GM18867 (cell line): ENCODE data around the gene CCDC85A.

Source experiments
- ATAC-seq: cut with Tn5 transposase; IDR thresholded peaks from one replicate; pipeline ENCODE4 v1.9.1; 2021; ENCODE audit warnings: mild to moderate bottlenecking, moderate library complexity; ENCODE audit not compliant: unreplicated experiment

The CCDC85A gene

DNA sequence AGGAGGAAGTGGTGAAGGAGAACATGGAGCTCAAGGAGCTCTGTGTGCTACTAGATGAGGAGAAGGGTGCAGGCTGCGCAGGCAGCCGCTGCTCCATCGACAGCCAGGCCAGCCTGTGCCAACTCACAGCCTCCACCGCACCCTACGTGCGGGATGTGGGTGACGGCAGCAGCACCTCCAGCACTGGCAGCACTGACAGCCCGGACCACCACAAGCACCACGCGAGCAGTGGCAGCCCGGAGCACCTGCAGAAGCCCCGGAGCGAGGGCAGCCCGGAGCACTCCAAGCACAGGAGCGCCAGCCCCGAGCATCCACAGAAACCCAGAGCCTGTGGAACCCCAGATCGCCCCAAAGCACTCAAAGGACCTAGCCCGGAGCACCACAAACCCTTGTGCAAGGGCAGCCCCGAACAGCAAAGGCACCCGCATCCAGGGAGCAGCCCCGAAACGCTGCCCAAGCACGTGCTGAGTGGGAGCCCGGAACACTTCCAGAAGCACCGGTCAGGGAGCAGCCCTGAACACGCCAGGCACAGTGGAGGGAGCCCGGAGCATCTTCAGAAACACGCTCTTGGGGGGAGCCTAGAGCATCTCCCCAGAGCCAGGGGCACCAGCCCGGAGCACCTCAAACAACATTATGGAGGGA is 9.0 kb downstream of the CCDC85A start:
- ATAC-seq, result no peak

DNA sequence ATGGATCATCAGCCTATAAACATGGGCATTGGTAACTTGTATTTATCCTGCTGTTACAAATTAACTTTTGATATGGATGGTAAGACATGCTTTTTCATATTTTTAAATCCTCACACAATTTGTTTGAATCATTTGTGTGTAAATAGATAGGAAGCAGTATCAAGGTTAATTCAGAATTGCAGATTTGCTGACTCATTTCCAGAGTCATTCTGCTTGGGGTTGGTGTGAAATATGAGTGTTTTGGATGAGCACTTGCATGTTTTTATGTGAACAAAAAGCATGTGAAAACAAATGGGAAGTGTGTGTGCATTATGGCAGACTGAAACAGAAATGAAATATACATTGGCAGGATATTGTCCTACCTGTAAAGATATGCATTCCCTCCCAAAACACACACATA is 11.8 kb downstream of the CCDC85A start:
- no peak for ATAC-seq

DNA sequence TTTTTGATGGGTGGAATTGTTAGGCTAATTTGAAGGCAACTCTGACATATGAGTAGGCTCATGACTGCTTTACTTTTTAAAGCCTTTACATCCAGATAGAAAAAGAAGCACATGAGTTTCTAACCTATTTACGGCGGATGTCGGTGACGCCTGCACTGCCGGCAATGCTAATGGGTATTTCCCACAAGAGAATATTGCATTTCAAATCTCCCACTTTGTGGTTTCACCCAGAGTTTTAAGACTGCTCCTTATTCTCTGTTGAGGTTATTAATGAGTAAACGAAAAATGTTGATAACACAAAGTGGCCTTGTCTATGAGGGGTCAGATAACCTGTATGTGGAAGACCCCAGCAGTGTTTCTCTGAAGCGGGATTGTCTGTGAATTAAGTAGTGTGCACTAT is 14.0 kb downstream of the CCDC85A start:
- ATAC-seq, result no peak

DNA sequence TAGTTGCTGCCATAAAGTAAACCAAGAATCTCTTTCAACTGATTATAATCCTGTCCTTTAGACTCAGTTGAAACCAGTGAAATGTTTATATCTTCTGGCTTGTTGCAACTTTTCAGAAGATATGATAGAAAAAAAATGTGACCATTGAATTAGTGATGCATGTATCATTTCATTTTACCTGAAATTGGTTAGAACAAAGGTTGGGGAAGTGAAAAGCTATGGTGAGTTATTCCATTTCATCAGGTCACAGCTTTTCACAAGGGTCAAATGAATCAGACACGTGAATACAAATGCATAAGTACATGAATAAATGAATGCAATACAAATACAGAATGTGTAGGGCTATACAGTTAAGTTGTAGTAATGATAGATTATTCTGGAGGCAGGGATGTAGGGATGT is 15.1 kb downstream of the CCDC85A start:
- ATAC-seq, result no peak

DNA sequence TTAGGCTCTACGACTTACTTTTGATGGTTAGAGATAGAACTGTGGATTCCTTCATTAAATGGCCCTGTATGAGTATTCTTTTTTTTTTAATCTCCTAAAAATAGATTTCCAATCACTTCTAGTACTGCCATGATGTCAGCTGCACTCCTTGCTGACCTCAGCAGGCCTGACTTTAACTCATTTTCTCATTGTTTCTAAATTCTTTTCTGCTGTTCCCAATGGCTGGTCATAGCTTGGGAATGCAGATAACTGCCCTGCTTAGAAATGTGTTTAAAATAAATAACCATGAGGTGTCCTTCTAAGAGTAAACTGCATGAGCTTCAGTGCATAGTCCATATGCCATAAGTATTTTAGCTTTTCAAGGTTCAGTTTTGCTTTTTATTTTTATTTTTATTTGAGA is 15.7 kb downstream of the CCDC85A start:
- ATAC-seq, result no peak

DNA sequence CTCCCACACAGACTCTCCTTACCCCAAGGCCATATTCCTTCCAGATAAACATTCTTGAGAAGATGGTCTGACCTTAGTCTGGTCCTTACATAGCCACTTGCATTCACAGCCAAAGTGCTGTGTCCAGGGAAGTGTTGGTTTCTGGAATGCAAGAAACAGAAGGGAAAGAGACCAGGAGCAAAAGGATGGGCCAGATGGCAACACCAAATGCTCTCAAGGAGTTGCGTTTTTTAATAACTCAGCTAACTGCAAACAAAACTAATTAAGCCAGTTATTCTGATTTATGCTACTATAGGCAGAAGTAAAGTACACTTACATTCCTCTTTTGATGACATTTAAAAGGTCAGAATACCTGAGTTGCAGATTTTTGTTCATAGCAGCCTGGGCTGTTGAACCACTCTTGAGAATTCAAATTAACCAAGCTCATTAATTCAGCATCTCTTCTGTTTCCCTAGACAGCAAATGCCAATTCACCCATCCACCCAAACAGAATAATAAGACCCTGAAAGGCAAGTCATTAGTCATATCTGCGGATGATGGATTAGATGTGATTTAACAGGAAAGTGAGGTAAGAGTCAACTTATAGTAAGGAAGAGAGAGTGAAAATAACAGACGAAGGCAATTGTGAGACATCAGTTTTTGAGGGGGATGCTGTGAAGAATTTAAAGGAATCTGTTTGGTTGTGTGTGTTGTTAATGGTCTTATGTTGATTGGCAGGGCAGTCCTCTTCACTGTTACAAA is 18.8 kb downstream of the CCDC85A start:
- no peak for ATAC-seq

DNA sequence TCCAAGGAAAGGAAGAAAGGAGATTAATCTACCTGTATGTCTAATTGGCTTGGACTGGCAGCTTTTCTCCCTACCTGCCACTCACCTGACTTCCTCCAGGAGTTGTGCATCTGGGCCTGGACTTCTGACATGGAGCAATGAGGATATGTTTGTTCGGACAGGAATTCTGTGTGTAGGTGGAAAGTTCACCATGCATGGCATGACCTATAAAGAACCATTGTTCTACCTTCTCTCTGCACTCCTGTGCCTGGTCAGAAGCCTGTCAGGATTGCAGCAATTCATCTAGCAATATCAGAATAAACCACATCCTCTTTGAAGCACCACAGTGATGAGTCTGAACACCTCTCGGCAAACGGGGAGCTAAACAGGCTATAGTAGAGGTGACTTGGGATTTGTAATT is 20.8 kb downstream of the CCDC85A start:
- no peak for ATAC-seq

DNA sequence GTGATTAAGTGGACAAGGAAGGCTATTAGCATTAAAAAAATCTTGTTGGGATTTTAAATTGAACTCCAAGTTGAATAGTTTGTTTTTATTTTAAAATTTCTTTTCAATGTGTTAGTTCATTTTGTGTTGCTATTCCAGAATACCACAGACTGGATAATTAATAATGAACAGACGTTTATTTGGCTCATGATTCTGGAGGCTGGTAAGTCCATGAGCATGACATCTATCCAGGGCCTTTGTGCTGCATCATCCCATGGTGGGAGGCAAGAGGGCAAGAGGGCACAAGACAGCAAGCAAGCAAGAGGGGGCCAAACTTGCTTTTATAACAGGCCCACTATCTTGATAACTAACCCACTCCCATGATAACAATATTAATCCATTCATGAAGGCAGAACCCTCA is 22.5 kb downstream of the CCDC85A start:
- ATAC-seq, result no peak

DNA sequence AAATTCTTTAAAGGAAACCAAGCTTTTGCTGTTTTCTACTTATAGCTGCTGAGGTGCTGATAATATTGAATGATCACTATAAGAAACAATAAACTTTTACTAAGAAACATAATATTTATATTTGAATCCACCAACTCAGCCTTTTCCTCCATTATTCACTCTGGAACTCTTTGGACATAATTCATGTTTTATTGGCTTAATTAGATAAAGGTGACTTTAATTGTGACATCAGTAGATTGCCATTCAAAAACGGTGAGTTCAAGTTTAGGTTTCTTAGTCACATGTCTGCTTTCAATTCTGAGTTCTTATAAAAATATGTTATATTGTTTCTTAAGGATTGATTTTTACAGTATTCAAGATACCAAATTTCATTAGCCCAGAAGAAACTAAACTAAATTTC is 24.0 kb downstream of the CCDC85A start:
- ATAC-seq, result no peak

DNA sequence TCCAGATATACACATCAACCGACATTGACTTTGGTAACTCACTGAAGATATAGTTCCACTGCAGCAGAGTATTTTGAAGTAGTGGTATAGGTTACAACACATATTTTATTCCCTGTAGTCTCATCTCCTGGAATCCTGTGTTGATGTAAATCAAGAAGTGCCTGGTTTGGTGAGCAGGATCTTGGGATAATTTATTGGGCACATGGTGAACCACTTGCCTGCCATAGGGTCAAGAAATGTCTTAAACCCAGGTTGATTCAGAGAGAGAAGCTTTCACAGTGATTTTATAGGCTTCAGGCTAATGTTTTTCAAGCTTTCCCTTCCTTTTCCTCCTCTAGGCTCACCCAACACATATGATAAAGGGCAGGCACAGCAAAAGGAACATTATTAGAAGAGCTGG is 24.6 kb downstream of the CCDC85A start:
- ATAC-seq, result no peak

DNA sequence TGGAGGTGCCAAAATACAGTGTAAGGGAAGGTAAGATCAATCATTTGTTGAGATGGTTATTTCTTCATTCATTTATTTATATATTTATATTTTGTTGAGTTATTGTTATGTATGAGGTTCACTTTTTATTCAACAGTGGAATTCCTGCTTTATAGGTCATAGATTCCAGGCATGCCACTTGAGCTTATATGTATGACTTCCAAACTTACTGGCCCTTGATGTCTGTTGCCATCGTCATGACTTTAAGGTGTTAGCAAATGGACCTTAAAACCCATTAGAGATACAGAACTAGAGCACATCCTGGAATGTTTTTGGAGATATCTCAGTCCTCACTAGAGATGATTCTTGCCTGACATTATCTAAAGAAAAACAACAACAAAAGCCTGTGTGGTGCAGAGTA is 25.9 kb downstream of the CCDC85A start:
- ATAC-seq, result no peak

DNA sequence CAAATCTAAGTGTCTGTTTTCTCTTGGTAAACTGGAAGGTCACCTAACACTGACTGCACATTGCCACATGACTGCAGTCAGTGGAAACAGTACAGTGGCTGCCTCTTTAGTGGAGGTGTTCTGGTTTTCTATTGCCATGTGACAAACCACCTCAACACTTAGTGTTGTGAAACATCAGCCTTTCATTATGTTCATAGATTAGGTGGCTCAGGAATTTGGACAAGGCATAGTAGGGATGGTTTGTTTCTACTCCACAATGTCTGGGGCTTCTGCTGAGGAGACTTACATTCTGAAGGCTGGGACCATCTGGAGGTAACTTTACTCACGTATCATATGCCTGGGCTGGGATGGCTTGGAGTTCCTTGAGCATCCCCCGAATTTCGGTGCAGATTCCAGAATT is 26.5 kb downstream of the CCDC85A start:
- no peak for ATAC-seq

DNA sequence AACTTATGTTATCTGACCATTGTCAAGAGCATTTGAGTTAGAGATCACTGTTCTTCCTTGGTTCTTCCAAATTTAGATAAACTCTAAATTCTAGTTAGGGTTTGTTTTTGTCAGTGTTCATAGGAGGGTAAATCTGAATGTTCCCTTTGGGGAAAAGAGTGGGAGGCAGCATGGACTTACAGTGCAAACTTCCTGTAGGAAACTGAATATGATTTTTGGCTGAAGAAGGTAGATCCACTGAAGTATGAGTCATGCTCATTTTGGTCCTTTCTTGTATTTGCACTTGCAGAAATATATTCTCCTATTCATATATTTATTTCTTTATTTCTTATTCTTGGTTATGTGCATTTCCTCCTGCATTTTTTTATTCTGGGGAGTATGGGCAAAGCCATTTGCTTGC is 27.3 kb downstream of the CCDC85A start:
- no peak for ATAC-seq

DNA sequence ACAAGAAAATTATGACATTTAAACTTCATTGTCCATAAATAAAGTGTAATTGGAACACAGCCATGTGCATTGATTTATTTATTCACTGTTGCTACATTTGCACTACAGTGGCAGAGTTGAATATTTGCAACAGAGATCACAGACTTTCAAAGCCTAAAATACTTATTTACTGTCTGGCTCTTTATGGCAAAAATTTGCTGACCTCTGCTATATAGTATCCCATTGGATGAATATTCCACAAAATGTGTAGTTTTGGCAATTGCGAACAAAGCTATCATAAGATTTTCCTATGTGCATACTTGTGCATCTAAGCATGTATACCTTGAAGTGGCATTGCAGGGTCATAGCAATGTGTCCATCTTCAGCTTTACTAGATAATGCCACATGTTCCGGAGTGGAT is 32.1 kb downstream of the CCDC85A start:
- ATAC-seq, result no peak

DNA sequence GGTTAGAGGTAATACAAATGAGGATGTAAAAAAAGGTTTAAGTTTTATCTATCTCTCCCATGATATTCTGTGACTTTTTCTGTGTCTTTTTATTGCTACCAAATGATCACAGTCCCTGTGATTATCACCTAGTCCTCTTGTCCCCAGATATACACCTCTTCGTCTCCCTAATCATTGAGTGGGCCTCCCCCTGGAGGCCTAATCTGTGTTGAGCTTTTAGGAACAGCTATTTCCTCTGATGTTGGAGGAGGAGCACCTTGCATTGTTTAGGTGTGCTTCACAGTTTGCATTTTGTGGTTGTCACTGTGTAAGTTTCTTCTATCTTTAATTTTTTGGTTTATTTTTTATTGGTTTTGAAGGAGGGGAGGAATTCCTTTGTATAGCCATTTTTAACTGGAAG is 33.3 kb downstream of the CCDC85A start:
- no peak for ATAC-seq

DNA sequence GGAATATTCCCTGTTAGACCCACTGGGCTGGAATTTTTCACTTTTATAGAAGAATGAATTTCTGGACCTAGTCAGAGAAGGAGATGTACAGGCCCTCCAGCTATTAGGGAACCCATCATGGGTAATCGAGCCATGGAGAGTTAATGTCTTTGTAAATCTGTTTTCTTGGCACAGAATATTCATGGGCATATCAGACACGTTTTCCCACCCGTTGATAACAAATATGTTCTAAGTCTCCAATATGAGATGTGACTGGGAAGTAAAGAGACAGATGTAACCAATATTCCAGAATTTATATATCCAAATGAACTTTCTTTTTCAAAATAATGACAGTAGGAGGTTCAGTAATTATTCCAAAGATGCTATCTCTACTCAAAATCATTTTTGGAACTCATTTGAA is 38.7 kb downstream of the CCDC85A start:
- no peak for ATAC-seq

DNA sequence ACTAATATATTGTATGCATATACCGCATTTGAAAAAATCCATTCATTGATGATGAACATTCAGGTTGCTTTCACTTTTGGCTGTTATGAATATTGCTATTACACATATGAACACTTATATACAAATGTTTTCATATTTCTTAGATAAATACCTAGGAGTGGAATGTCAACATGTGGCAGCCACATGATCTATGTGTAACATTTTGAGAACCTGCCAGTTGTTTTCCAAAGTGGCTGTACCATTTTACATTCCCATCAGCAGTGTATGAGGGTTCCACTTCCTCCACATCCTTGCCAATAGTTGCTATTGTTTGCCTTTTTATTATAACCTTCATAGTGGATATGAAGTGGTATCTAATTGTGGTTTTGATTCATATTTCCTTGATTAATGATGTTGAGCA is 40.5 kb downstream of the CCDC85A start:
- ATAC-seq, result no peak

DNA sequence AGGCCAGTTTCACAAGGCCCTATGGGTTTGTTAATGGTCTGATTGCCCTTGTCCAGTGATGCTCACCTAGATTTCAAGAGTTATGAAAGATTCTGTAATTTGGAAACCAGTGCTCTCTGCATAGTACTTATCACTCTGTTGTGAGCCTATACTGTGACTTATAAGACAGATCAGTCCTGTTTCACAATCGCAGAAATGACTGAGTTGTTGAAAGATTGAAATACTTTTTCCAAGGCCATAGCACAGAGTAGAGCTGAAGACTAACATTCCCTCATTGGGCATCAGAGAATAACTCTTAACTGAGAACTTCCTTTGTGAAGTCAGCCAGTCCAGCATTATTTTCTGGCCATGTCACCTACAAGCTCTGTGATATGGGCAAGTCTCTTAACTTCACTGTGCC is 44.0 kb downstream of the CCDC85A start:
- ATAC-seq, result no peak

DNA sequence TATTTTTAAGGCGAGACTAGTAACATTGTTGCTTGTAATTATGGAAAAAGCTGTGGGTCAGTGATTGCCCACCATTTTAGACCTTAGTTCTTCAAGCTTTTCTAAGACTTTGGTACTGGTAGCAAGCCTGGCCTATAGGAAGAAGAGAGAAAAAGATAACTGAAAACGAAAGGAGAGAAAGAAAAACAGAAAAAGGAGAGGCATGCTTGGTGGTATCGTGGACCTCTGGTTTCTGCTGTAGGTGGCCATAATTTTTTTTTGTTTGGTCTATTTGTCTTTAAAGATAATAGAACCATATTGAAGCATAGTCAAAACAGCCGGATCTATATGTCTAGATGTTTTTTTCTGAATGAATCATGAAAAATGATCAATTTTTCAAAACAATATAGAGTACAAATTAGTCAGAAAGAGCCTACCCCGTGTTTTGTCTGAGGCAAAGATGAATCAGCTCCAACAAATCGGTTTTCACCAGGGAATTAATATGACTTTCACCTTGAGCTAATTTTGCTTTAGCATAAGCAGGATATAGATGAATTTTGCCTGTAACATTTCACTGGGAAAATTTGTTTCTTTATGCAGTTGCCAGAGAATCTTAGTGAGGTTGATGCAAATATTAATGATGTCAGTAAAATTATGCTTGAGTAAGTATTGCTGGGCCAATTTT is 45.7 kb downstream of the CCDC85A start:
- ATAC-seq, result no peak

DNA sequence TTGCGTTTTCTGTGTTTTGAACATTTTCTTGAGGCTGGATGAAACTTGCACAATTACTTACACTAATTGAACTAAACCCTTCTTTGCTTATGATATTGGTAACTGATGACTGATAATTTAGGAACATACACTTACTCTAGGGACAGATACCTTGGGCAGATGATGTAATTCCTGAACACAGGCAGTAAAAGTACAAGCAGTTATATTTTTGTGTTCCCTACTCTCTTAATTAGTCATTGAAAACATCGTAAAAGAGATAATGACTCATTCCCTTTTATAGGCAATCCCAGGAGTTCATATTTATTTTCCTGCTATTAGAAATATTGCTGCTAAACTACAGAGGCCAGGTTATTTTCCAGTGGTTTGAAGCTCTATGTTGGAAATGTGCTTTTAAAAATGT is 46.4 kb downstream of the CCDC85A start:
- no peak for ATAC-seq

DNA sequence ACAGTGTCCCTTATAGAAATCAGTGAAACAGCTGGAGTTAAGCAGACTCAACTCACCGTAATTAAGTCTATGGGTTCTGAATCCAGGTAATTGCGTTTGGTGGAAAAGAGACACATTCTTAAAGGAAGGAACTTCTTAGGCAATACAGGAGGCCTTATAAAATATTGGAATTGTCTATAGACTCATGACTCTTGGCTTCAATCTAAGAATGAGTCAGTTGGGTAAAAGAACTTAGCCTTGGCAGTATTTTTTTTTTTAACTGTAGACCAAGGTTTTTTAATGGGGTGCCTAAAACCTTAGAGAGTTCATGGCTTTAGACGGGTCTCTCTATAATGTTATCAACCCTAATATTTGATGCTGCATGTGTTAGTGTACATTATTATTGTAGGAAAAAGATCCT is 47.6 kb downstream of the CCDC85A start:
- ATAC-seq, result no peak

DNA sequence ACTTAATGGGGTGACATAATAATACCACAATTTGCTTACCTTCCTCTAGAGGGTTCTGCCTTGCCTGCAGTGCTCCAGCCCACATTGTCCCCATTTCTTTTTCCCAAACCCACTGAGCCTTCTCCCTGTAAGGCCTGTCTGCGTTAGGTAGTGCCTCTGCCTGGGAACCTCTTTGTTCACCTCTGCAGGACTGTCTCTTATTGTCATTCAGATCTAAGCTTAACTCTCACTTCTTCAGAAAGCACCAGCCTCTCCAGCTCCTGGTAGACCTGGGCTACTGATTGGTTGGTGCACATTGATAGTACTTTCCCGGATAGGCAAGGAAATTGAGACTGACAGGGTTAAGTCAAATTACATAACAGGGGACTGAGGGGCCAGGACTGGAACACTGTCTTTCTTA is 49.1 kb downstream of the CCDC85A start:
- ATAC-seq, result no peak
